Liver (tissue), 9 donors: Measurements from ENCODE around the gene ADCY7. TPM values are rescaled to one million over a fixed set of nuclear protein-coding genes. Genes with fewer than 3 reads are reported as not detected.

Experiments
- DNase-seq: peaks from one replicate; pipeline ENCODE4 v3.0.0-alpha.2; 2017; ENCODE audit warnings: low spot score
- H3K27ac ChIP-seq, 2 donors: one replicate each; pipeline ENCODE4 v1.7.0; 2013; ENCODE audit warnings: inconsistent platforms in 2 of 2, low read length in 2 of 2, control low read depth in 1 of 2, low read depth in 1 of 2, mild to moderate bottlenecking in 1 of 2
- H3K27me3 ChIP-seq, 4 donors: one replicate each; pipeline versions ENCODE4 v1.6.1 to v1.7.0; 2013; ENCODE audit warnings: low read length in 3 of 4, inconsistent platforms in 1 of 4, mild to moderate bottlenecking in 1 of 4, moderate library complexity in 1 of 4; ENCODE audit not compliant: control insufficient read depth in 4 of 4, insufficient read depth in 4 of 4
- H3K36me3 ChIP-seq, 4 donors: one replicate each; pipeline versions ENCODE4 v1.6.1 to v1.7.0; 2013; ENCODE audit warnings: low read length in 3 of 4, mild to moderate bottlenecking in 3 of 4, low read depth in 1 of 4, moderate library complexity in 1 of 4; ENCODE audit not compliant: control insufficient read depth in 4 of 4, insufficient read depth in 3 of 4
- H3K4me1 ChIP-seq, 4 donors: one replicate each; pipeline versions ENCODE4 v1.6.1 to v1.7.0; 2013; ENCODE audit warnings: low read length in 3 of 4, mild to moderate bottlenecking in 3 of 4, moderate library complexity in 1 of 4; ENCODE audit not compliant: control insufficient read depth in 4 of 4, insufficient read depth in 4 of 4
- H3K4me3 ChIP-seq, 3 donors: one replicate each; pipeline versions ENCODE4 v1.6.1 to v1.7.0; 2013; ENCODE audit warnings: low read length in 3 of 3, control low read depth in 1 of 3, low read depth in 1 of 3, mild to moderate bottlenecking in 1 of 3
- H3K9ac ChIP-seq, 2 donors: one replicate each; pipeline ENCODE4 v1.7.0; 2013; ENCODE audit warnings: low read length in 2 of 2, mild to moderate bottlenecking in 2 of 2, moderate library complexity in 2 of 2, control low read depth in 1 of 2, low read depth in 1 of 2
- H3K9me3 ChIP-seq, 4 donors: one replicate each; pipeline versions ENCODE4 v1.6.1 to v1.7.0; 2013; ENCODE audit warnings: low read length in 3 of 4; ENCODE audit not compliant: control insufficient read depth in 4 of 4
- ATF3 ChIP-seq: IDR thresholded peaks from 2 replicates; pipeline ENCODE4 v1.6.1; 2016; ENCODE audit warnings: antibody characterized with exemption
- EGR1 ChIP-seq, 2 donors: IDR thresholded peaks; 2 replicates each; pipeline ENCODE4 v1.6.1; 2016 to 2018; ENCODE audit warnings: antibody characterized with exemption in 2 of 2, low read depth in 2 of 2
- FOXA1 ChIP-seq: IDR thresholded peaks from 2 replicates; pipeline ENCODE4 v1.6.1; 2016; ENCODE audit warnings: antibody characterized with exemption
- FOXA2 ChIP-seq: IDR thresholded peaks from 2 replicates; pipeline ENCODE4 v1.6.1; 2016; ENCODE audit warnings: antibody characterized with exemption
- GABPA ChIP-seq, 2 donors: IDR thresholded peaks in 1 of 2; conservative IDR thresholded peaks in 1 of 2; 2 replicates each; pipeline ENCODE4 v1.6.1; 2016; ENCODE audit warnings: antibody characterized with exemption in 2 of 2, mild to moderate bottlenecking in 1 of 2, moderate library complexity in 1 of 2
- HNF4A ChIP-seq, 2 donors: conservative IDR thresholded peaks; 2 replicates each; pipeline ENCODE4 v1.6.1; 2016; ENCODE audit warnings: antibody characterized with exemption in 2 of 2, mild to moderate bottlenecking in 2 of 2
- HNF4G ChIP-seq: IDR thresholded peaks from 2 replicates; pipeline ENCODE4 v1.6.1; 2016; ENCODE audit warnings: antibody characterized with exemption
- JUND ChIP-seq, 2 donors: IDR thresholded peaks; 2 replicates each; pipeline ENCODE4 v1.6.1; 2016; ENCODE audit warnings: antibody characterized with exemption in 2 of 2
- MAX ChIP-seq: IDR thresholded peaks from 2 replicates; pipeline ENCODE4 v1.6.1; 2016; ENCODE audit warnings: antibody characterized with exemption
- NR2F2 ChIP-seq: IDR thresholded peaks from 2 replicates; pipeline ENCODE4 v1.6.1; 2016; ENCODE audit warnings: antibody characterized with exemption
- RAD21 ChIP-seq, 2 donors: IDR thresholded peaks; 2 replicates each; pipeline ENCODE4 v1.6.1; 2016; ENCODE audit warnings: antibody characterized with exemption in 2 of 2, mild to moderate bottlenecking in 2 of 2
- RXRA ChIP-seq, 2 donors: IDR thresholded peaks; 2 replicates each; pipeline ENCODE4 v1.6.1; 2017 to 2018; ENCODE audit warnings: antibody characterized with exemption in 2 of 2, mild to moderate bottlenecking in 1 of 2
- SP1 ChIP-seq: IDR thresholded peaks from 2 replicates; pipeline ENCODE4 v1.6.1; 2018; ENCODE audit warnings: antibody characterized with exemption, mild to moderate bottlenecking
- TAF1 ChIP-seq: conservative IDR thresholded peaks from 2 replicates; pipeline ENCODE4 v1.6.1; 2016; ENCODE audit warnings: antibody characterized with exemption, mild to moderate bottlenecking
- YY1 ChIP-seq: IDR thresholded peaks from 2 replicates; pipeline ENCODE4 v1.6.1; 2016; ENCODE audit warnings: antibody characterized with exemption, mild to moderate bottlenecking
- WGBS: extraction: QIAGEN DNeasy Blood & Tissue Kit; methylation state at CpG from one replicate; pipeline ENCODE4 v1.1.7; 2013; 5-methylcytosine and 5-hydroxymethylcytosine counted together
- polyA plus RNA-seq, 2 donors: library from polyadenylated mRNA; stranded (reverse) in 1 of 2; unstranded in 1 of 2; fragments of 200-250 nt in 1 of 2; fragments of >200 nt in 1 of 2; fragmentation: Nextera tagmentation in 1 of 2; extraction: Ambion mirVana in 1 of 2; gene quantifications; one replicate each; pipeline versions ENCODE4 v1.2.1 to v1.2.3, GENCODE V29; 2013 to 2015
- total RNA-seq, 2 donors: library from RNA; depleted of rRNA; stranded (reverse); fragments of >200 nt; gene quantifications; one replicate each; pipeline ENCODE4 v1.2.3, GENCODE V29; 2014
- TF ChIP-seq, protein P1 (sequence below): fragments of 150-350 bp; IDR thresholded peaks from 2 replicates; pipeline ENCODE4 v1.5.1; 2017; ENCODE audit warnings: improper control_type of control experiment, low read depth, low read length; ENCODE audit not compliant: missing input control
- TF ChIP-seq, protein P2 (sequence below): IDR thresholded peaks from 2 replicates; pipeline ENCODE4 v1.6.1; 2016; ENCODE audit warnings: antibody characterized with exemption
- TF ChIP-seq, protein P3 (sequence below): IDR thresholded peaks from 2 replicates; pipeline ENCODE4 v1.6.1; 2016; ENCODE audit warnings: antibody characterized with exemption, mild to moderate bottlenecking
- donor health status: healthy.
- donor health status: healthy.
- donor health status: healthy.
- donor health status: healthy.
- donor health status: healthy.

The ADCY7 gene
- total and polyA plus RNA-seq, 4 donors: 1.8 to 43.9 (median 7.4) TPM

DNA sequence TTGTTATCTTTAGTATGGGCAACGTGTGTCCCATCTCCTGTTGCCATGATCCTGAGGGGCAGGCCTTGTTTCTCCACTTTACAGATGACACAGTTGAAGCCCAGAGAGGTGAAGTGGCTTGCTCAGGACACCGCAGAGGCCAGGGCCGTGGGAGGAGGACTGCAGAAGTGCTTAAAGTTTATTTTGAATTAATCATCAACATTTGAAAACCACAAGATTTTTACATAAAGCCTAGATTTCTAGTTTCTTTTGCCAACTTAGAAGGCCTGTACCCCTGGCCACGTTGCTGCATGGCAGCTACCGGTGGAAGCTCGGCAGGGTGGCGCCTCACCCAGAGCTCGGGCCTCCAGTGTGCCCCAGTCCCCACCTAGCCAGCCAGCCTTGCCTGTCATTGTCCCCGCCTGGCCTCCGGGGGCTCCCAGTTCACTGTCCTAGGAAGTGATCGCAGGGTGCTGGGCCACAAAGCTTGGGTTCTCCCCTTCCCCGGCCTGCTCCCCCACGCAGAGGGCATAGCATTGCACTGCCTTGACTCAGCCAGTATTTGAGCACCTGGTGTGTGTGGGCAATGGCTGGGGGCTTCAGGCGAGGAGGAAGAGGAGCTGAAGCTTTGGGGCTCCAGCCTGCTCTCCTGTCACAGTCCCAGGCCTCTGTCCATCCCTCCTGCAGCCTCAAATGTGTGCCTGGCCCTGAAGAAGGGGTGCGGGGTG, 14.8 kb upstream of the ADCY7 start:
- Histone ChIP-seq H3K4me1 (peaks cover 0 to 1% (median 0%) of the 10 kb centered on the region in 4 donors), H3K9ac (no peak overlapping the region), H3K9me3 (no peaks in the 10 kb centered on the region), H3K27me3 (no peaks in the 10 kb centered on the region), H3K4me3 (no peak overlapping the region), H3K27ac (no peak overlapping the region), H3K36me3 (no peaks in the 10 kb centered on the region)
- TF ChIP-seq HNF4A (conservative IDR thresholded peaks at IDR 0.05) (no peak), GABPA (IDR thresholded peaks at IDR 0.05 in 1 of 2, conservative IDR thresholded peaks at IDR 0.05 in 1 of 2) (no peak), EGR1 (IDR thresholded peaks at IDR 0.05; ENCODE audit: low read depth in 2 of 2) (no peak)
- DNase-seq: no peak
- 89% methylated on average over 15 of the region's 15 CpGs for WGBS

DNA sequence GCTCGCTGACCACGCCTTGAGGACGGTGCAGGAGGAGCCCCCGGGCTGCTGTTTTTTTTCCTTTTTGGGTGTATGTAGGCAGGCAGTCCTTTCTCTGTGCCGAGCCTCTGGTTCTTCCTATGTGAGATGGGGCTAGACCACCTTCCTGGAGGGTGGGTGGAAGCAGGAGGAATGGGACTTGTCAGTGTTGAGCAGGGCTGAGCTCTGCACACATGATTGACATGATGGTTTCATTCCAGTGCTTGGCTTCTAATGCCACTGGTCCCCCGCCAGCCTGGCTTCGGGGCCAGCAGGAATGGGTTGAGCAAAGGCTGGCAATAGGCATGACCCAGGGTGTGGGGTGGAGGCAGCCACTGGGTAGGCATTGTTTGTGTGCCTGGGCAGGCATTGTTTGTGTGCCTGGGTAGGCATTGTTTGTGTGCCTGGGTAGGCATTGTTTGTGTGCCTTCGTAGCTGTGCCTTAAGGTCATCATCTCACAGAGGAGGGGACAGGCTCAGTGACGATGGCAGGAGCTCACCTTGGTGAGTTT, 14.2 kb upstream of the ADCY7 start:
- no peaks in the 10 kb centered on the region for H3K4me1 ChIP-seq
- 89% methylated on average over 9 of the region's 9 CpGs for WGBS
- TF ChIP-seq GABPA (IDR thresholded peaks at IDR 0.05 in 1 of 2, conservative IDR thresholded peaks at IDR 0.05 in 1 of 2) (no peak), JUND (IDR thresholded peaks at IDR 0.05) (no peak), HNF4A (conservative IDR thresholded peaks at IDR 0.05) (no peak), ATF3 (no peak), SP1 (no peak), EGR1 (IDR thresholded peaks at IDR 0.05; ENCODE audit: low read depth in 2 of 2) (no peak), FOXA1 (no peak), FOXA2 (no peak), TAF1 (no peak), NR2F2 (no peak), HNF4G (no peak), YY1 (no peak), MAX (no peak), RXRA (IDR thresholded peaks at IDR 0.05) (no peak), RAD21 (IDR thresholded peaks at IDR 0.05) (no peak)
- TF ChIP-seq, protein P1, sequence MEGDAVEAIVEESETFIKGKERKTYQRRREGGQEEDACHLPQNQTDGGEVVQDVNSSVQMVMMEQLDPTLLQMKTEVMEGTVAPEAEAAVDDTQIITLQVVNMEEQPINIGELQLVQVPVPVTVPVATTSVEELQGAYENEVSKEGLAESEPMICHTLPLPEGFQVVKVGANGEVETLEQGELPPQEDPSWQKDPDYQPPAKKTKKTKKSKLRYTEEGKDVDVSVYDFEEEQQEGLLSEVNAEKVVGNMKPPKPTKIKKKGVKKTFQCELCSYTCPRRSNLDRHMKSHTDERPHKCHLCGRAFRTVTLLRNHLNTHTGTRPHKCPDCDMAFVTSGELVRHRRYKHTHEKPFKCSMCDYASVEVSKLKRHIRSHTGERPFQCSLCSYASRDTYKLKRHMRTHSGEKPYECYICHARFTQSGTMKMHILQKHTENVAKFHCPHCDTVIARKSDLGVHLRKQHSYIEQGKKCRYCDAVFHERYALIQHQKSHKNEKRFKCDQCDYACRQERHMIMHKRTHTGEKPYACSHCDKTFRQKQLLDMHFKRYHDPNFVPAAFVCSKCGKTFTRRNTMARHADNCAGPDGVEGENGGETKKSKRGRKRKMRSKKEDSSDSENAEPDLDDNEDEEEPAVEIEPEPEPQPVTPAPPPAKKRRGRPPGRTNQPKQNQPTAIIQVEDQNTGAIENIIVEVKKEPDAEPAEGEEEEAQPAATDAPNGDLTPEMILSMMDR: no peak
- TF ChIP-seq, protein P2, sequence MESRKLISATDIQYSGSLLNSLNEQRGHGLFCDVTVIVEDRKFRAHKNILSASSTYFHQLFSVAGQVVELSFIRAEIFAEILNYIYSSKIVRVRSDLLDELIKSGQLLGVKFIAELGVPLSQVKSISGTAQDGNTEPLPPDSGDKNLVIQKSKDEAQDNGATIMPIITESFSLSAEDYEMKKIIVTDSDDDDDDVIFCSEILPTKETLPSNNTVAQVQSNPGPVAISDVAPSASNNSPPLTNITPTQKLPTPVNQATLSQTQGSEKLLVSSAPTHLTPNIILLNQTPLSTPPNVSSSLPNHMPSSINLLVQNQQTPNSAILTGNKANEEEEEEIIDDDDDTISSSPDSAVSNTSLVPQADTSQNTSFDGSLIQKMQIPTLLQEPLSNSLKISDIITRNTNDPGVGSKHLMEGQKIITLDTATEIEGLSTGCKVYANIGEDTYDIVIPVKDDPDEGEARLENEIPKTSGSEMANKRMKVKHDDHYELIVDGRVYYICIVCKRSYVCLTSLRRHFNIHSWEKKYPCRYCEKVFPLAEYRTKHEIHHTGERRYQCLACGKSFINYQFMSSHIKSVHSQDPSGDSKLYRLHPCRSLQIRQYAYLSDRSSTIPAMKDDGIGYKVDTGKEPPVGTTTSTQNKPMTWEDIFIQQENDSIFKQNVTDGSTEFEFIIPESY: no peak
- TF ChIP-seq, protein P3, sequence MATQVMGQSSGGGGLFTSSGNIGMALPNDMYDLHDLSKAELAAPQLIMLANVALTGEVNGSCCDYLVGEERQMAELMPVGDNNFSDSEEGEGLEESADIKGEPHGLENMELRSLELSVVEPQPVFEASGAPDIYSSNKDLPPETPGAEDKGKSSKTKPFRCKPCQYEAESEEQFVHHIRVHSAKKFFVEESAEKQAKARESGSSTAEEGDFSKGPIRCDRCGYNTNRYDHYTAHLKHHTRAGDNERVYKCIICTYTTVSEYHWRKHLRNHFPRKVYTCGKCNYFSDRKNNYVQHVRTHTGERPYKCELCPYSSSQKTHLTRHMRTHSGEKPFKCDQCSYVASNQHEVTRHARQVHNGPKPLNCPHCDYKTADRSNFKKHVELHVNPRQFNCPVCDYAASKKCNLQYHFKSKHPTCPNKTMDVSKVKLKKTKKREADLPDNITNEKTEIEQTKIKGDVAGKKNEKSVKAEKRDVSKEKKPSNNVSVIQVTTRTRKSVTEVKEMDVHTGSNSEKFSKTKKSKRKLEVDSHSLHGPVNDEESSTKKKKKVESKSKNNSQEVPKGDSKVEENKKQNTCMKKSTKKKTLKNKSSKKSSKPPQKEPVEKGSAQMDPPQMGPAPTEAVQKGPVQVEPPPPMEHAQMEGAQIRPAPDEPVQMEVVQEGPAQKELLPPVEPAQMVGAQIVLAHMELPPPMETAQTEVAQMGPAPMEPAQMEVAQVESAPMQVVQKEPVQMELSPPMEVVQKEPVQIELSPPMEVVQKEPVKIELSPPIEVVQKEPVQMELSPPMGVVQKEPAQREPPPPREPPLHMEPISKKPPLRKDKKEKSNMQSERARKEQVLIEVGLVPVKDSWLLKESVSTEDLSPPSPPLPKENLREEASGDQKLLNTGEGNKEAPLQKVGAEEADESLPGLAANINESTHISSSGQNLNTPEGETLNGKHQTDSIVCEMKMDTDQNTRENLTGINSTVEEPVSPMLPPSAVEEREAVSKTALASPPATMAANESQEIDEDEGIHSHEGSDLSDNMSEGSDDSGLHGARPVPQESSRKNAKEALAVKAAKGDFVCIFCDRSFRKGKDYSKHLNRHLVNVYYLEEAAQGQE: no peak
- H3K27ac ChIP-seq: no peak overlapping the region
- no peak for DNase-seq
- H3K9ac ChIP-seq: no peak overlapping the region
- no peaks in the 10 kb centered on the region for H3K9me3 ChIP-seq
- H3K36me3 ChIP-seq: no peaks in the 10 kb centered on the region
- no peaks in the 10 kb centered on the region for H3K27me3 ChIP-seq
- H3K4me3 ChIP-seq: no peak overlapping the region
